Measurements from ENCODE around the gene MYL5.

- TF ChIP-seq CTCF (IDR thresholded peaks at IDR 0.05), result no peak
- TF ChIP-seq POLR2A (IDR thresholded peaks at IDR 0.05), result no peak
These were observed 41.4 kb upstream of the MYL5 start for GRCh38 chr4:632926-633325.
